Ammon's horn (tissue), 1 donor: Measurements from ENCODE around the gene KLRG1.
A peak's percentile ranks its signal among the peaks of the same experiment; 100 is the strongest.

Source experiments
- DNase-seq: peaks from one replicate; pipeline ENCODE4 v3.0.0-alpha.2; 2016; ENCODE audit warnings: low spot score

KLRG1 gene

DNA sequence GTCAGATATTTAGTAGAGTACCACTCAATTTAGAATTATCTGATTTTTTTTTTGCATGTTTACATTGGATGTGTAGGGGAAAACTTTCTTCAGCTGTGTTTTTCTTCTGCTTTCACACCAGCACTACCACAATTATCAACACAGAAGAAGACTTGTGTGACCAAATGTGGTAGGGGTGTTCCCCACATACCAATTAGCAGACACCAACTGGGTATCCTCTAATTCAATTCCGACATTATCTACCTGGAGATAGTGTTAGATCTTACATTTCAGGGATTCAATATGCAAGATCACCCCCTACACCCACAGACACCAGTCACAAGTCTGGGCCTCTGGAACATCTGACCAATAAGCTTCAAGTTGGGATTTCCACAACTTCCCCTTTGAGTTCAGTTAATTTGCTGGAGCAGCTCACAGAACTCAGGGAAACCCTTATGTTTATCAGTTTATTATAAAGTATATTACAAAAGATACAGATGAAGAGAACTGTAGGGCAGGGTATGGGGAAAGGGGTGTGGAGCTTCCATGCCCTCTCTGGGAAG, 4.1 kb upstream of the KLRG1 start:
- no peak for DNase-seq

DNA sequence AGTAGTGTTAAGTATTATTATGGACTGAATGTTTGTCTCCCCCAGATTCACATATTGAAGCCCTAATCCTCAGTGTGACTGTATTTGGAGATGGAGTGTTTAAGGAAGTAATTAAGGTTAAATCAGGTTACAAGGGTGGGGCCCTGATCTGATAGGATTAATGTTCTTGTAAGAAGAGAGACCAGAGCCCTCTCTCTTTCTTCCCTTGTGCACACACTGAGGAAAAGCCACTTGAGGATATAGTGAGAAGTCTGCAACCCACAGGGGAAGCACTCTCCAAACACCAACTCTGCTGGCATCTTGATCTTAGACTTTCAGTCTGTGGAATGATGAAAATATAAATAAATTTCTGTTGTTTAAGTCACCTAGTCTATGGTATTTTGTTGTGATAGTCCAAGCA, 2.2 kb upstream of the KLRG1 start:
- no peak for DNase-seq

GRCh38 chr12:8987685-8988084, 1.7 kb upstream of the KLRG1 start:
- DNase-seq = no peak

DNA sequence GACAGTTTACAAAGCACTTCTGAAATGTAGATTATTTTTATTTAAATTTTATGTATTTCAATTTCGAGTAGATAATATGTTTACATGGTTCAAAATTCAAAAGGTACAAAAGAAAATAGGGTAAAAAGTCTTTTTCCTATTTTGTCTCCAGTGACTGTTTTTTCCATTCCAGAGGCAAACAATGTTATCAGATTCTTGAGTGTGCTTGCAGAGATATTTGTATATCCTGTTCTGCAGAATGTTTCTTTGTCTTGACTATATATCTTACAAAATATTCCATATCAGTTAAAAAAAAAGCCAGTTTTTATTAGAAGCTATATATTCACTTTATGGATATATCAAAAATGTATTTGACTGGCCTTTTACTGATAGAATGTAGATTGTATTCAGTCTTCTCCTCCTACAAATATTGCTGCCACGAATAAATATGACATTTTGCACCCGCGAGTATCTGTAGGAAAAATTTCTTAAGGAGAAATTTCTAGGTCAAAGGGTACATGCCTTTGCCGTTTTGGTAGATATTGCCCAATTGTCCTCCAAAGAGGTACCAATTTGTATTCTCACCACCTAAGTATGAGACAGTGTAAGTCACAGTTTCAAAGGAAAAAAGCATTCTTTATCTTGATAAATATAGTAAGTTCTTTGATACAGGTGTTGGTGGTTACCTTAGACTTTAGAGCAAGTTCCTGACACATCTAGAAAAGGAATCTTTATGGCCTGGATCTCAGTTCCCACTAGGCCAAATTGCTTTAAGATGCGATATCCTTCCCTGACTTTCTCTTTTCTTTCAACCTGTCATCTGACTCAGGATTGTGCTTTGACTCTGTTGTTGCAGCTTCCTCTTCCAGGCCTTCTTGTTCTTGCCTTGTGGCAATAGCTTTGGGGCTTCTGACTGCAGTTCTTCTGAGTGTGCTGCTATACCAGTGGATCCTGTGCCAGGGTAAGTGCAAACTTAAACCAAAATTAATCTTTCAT, 2.3 kb downstream of the KLRG1 start:
- DNase-seq = peak; percentile 3

- no peak for DNase-seq
Measured at GRCh38 chr12:8993827-8994226, 4.5 kb downstream of the KLRG1 start.

DNA sequence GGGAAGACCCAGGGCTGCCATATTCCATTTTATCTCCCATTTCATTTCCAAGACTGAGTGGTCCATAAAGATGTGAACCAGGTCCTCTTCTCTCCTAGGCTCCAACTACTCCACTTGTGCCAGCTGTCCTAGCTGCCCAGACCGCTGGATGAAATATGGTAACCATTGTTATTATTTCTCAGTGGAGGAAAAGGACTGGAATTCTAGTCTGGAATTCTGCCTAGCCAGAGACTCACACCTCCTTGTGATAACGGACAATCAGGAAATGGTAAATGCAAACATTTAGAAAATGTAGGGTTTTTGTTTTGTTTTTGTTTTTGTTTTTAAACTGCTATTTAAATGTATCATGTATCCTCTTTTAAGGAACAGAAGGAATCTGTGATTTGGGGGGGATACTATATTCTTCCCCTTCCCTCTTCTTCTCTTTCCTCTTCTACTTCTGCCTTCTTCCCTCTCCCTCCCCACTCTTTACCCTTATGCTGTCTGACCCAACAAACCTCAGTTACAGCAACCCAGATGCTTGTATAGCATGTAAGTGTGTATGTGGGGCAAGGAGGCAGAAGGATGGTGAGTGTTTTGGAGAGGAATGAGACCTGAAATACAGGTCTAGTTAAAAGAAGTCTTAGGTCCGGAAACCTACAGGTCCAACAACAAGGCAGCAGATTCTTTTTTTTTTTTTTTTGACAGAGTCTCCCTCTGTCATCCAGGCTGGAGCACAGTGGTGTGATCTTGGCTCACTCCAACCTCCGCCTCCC, 5.9 kb downstream of the KLRG1 start:
- no peak for DNase-seq

GRCh38 chr12:8996682-8997405, 7.5 kb downstream of the KLRG1 start:
- DNase-seq = no peak

GRCh38 chr12:9001233-9001632, 11.9 kb downstream of the KLRG1 start:
- DNase-seq = no peak

DNA sequence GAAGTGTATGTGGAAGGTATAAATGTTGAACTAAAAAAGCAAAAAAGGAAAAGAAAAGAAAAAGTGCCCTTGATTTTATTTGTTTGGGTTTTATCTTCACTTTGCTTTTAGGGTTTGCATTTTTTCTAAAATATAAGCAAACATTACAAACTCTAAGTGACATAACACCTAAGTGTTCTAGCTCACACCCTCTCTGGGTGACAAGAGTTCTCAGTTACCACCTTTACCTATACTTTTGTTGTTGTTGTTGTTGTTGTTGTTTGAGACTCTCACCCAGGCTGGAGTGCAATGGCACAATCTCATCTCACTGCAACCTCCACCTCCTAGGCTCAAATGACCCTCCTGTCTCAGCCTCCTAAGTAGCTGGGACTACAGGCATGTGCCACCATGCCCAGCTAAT, 13.0 kb downstream of the KLRG1 start:
- no peak for DNase-seq

- DNase-seq = no peak
Measured at GRCh38 chr12:9022592-9022991, 33.2 kb downstream of the KLRG1 start.

- DNase-seq = no peak
Measured at GRCh38 chr12:9024512-9024911, 35.2 kb downstream of the KLRG1 start.

- DNase-seq = no peak
Measured at GRCh38 chr12:9027161-9028059, 38.1 kb downstream of the KLRG1 start.

DNA sequence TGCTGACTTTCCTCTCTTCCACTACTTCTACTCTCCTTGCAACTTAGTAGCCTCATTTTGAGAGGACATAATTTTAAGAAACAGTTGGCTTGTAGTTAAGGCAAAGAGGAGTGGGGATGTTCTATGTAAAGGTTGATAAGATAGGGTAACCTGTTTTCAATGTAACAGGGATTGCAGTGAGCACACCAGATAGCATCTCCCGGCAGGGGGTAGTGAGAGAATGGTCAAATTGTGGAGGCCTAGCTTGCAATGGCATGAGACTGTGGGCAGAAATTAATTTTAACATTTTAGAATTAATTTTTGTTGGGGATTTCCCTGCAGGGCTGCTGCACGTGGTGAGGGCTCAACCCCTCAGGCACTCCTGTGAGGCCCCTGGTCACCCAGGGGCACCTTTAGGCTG, 41.4 kb downstream of the KLRG1 start:
- DNase-seq = no peak

DNA sequence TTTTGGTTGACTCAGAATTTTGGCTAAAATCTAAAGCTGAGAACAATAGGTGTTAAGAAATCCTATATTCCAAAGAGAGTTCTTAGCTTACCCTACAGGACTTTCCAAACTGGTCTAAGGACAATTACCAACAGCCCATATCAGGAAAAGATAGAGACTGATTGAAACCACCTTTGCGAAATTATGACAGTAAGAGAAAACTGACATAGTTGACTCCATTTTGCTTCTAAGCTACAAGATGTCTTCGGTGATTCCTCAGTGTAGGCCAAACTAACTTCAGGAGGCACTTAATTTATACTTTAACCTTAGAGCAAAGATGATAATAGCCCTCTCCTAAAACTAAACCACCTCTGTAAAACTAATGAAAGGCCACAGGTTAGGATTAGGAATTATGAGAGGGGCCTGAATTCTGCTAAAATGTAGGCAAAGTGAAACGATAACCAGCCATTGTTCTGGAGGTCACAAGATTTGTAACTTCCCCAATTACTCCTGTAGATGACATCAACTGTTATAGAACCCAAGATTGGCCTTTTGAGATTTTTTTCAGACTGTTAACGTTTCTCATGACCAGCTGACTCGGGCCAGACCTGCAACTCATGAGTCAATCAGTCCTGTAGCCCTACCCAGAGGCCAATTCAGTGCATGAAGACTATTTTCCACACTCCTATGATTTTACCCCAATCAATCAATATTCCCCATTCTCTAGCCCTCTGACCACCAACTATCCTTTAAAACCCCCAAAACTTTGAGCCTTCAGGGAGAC, 43.0 kb downstream of the KLRG1 start:
- no peak for DNase-seq

DNA sequence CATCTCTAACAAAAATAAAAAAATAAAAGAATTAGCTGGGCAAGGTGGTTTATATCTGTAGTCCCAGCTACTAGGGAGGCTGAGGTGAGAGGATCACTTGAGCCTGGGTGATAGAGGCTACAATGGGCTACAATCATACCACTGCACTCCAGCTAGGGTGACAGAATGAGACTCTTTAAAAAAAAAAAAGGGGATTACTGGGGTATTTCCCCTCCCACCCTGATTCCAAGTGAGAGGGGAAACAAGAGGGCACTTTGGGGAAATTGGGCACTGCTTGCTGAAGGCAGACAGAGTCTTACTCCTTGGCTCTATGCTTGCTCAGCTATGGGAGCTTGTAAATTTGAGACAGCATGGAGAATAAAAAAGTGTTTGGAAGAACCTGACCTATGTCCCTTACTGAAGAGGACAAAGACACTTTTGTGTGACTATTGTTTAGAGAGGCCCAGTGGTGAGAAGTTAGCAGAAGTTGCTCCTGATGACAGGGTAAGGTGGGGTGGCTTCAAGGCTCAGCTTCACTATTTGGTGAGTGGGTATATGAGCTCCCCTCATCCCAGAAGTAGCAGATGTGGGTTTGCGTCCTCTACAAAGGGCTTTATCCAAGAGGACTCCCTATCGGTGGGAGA, 44.0 kb downstream of the KLRG1 start:
- no peak for DNase-seq

DNA sequence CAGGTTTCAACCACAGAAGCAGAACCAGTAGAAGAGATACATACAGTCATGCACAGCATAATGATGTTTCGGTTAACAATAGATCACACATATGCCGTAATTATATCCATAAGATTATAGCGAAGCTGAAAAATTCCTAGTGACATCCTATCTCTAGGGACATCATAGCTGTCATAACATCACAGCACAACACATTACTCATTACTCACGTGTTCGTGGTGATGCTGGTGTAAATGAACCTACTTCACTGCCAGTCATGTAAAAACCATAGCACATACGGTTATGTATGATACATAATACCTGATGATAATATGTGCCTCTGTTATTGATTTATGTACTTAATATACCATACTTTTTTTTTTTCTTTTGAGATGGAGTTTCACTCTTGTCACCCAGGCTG, 44.7 kb downstream of the KLRG1 start:
- DNase-seq = no peak

GRCh38 chr12:9036227-9036626, 46.9 kb downstream of the KLRG1 start:
- DNase-seq = no peak

- DNase-seq = no peak
Measured at GRCh38 chr12:9037431-9037830, 48.1 kb downstream of the KLRG1 start.

DNA sequence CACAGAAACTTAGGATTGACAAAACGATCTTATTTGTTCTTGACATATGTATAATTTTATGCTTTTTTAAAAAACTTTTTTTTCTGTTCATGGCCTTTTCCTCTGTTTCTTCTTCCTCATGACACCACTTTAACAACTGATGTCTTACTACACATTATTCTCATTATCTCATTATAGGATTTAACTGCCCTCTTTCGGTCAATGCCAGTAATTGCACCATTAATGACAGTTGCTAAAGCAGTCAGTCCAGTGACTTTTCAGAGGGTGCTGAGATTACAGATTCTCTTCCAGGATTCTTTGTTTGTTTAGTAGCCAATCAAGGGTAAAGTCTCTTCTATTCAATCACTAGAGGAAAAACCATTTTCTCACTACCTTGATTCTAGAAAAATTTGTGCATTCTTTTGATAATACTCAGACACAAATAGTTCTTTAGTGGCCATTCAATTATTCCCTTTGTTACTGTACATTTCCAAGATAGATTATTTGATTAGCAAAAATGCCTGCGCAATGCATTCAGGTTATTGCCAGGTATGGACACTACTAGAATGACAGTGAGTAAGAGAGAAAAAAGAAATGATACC, 50.1 kb downstream of the KLRG1 start:
- DNase-seq = peak; percentile 72
